GM18517 (cell line): ENCODE measurements around the gene LRMDA.

Experiments
- ATAC-seq: cut with Tn5 transposase; IDR thresholded peaks from one replicate; pipeline ENCODE4 v1.9.1; 2021; ENCODE audit warnings: mild to moderate bottlenecking, moderate library complexity; ENCODE audit not compliant: unreplicated experiment

Gene LRMDA

GRCh38 chr10:75693489-75693888 is 262.1 kb downstream of the LRMDA start:
- ATAC-seq, result no peak

DNA sequence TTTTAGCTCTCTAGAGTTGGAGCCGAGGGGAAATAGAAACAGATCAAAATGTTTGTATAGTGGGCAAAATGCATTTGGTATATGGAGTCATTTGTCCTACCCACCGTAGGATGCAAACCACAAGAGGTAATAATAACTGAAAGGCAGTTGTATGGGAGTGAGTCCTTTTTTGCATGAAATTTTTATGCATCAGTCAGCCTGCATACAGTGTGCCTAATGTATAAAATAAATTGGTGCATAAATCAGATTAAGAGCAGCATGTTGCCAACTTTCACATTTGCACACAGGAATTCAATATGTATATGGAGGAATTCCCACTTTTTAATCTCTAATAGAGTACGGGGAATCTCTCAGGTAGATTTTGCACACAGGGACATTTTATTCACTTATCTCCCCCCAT is 262.8 kb downstream of the LRMDA start:
- ATAC-seq, result no peak

DNA sequence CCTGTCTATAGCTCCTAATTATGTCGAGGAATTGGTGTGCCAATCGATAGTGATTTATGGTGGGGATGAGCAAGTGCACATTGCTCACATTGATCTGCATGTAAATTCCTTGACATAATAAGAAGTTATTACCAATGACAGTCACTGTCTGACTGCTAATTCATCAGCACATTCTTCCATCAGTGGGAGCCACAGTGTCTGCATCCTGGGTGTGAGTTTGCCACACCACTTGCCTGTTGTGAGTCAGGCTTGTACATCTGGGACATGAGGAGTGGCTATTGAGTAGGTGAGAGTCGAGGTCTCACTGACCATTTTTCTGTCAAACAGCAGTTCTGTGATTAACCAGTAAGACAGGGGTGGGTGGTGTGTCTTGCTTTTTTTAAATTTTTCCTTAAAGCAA is 263.4 kb downstream of the LRMDA start:
- no peak for ATAC-seq

DNA sequence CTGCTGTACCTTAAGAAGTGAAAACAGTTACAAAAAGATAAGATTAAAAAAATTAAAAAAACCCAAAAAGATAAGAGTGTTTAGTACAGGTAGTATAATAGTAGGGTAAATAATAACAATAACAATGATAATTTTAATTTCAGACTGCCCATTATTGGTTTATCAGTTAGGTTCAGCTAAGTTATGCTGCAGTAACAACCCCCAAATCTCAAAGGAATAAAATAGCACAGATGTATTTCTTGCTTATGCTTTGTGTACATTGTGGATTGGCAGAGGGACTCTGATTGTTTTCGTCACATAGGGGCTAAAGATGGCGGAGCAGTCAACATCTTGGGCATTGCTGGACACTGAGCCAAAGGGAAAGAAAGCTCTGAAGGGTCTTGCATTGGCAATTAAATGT is 264.6 kb downstream of the LRMDA start:
- ATAC-seq, result no peak

DNA sequence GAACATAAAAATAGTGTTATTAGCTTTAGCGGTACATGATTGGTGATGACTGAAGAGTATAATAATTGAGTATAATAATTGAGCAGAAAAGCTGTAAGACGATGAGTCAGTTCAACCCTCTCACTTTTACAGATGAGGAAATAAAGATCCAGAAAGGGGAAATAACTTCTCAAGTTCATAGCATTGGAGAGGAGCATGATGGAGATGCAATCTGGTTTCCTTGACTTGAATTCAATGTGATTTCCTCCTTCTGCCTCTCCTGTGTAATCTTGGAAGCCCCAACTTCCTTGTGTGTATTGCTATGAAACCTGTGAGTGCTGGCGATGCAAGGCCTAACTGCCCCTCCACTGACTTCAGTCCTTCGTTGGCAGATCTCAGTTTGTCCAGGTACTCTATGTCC is 265.1 kb downstream of the LRMDA start:
- ATAC-seq, result no peak

DNA sequence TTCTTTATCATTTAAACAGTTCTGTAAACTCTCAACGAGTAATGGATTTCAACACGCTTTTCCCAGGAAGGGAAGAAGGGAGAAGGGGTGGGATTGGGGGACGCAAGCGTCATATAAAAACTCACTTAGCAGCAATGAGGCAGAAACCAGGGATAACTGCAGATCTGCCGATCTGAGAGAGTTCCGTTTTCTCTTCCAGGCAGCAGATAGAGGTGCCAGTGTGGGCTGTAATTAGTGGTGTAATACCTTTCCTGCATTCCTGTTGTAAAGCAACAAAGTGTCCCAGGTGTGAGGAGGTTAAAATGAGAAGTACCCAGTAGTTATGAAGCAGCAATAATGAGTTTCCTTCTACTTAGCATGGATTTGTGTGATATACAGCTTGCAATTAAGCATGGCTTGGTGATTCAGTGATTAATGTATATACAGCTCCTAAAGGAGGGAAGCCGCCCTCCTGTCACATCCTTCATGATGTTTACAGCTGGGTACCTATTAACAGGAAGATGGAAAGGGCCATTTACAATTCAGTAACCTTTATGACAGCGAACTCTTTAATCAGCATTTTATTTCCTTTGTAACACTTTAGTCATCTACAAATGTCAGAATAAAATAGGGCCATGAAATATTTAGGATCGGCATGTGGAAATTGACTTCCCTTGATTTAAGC is 271.9 kb downstream of the LRMDA start:
- no peak for ATAC-seq

DNA sequence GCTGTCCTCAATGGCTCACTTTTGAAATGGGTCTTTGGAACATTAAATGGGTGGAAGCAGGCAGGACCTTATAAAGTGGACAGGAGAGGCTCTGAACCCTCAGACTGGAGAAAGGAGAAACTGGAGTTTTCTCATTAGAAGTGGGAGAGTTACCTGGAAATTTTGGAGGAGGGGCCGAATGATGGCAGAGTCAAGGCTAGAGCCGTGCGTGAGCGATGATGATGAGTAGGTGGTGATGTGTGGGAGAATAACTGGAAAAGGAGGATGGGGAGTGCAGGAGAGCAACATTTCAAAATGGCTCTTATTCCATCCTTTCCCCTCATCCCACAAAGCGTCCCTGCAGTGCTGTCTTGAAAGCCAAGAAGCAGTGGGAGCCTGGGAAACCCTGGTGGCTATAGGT is 274.0 kb downstream of the LRMDA start:
- ATAC-seq, result no peak

DNA sequence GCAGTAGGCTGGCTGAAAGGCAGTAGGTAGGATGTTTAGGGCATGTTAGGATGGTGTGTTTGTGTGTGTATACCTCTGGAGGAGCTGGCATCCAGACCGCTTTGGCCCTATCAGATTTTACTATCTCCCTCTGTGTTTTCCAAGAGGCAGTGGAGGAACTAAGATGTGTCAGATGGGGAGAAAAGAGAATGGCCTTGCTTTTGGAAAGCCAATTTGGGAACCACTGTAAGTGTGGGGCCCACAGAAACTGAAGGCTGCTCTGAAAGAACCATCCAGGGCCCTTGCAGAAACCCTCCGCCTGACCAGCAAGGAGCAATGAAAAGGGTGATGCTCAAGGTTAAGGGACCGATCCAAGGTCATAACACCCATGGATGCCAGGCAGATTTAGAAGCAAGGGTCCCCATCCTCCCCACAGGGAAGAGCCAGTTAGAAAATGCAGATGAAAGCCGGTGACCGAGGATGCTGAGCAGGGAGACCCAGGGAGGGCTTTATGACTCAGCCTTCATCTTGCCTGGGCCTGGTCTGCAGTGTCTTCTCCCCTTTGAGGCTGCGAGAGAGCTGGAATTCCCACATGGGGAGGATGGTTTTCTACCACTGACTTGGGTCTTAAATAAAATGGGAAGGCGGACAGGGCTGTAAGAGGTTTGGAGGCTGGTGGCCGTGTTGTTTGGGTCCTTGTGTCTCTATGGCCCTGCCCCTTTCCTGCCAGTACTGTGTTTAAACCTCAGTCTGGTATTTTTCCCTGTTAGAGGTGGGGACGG is 275.8 kb downstream of the LRMDA start:
- ATAC-seq, result no peak

DNA sequence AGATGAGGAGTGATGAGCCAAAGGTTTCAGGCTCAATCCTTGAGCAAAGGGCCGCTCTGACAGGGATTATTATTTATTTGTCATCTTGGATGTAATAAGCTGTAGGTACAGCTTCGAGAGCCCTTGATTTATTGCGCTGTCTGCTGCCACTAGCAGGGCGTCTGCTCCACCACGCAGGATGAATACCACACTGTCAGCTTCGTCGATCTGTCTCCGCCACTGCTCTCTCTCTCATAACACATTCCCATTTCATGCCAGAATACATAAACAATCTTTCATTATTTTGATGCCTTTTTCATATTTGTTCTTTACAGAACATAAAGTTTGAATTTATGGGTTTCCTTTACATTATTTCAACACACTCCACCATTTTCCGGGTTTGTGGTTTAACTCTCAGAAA is 276.6 kb downstream of the LRMDA start:
- ATAC-seq, result no peak

GRCh38 chr10:75709245-75709644 is 277.8 kb downstream of the LRMDA start:
- no peak for ATAC-seq

GRCh38 chr10:75709811-75710210 is 278.4 kb downstream of the LRMDA start:
- ATAC-seq, result no peak

- ATAC-seq, result no peak
Observed at GRCh38 chr10:75712242-75712880, 280.9 kb downstream of the LRMDA start.

- ATAC-seq, result no peak
Observed at GRCh38 chr10:75716506-75716905, 285.1 kb downstream of the LRMDA start.

DNA sequence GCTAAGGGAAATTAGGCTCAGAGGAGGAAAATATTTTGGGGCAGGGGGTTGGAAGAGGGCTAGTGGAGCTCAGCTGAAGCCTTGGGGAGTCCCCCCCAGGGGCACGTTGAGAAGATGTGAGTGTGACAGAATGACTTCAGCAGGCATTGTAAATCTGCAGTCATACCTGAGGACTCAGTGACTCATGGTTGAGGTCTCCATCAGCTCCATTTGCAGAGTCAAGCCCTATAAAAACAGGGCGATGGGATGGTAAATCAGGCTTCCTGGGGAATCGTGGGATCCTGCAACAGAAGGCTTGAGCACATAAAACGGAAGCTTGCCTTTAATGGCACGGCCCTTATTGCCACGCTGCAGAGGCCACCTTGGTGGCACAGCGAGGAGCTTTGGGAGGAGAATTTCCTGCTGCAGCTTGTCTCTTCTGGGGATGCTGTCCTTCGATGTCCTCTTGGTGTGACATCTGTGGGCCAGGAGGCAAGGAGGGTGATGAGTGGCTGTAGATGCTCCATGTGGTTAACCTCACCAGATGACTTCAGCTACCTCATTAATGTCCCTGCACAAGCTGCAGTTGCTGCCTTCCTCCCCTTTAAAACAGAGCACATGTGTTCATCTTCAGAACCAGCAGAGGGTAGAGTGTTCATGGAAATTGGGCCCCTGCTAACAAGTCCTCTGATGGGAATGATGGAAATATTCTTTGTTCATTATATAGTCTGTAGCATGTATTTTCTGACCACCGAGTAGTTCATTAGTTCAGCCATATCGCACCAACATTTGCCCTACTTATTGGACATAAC is 285.9 kb downstream of the LRMDA start:
- ATAC-seq, result no peak

- no peak for ATAC-seq
Observed at GRCh38 chr10:75718991-75719390, 287.6 kb downstream of the LRMDA start.

DNA sequence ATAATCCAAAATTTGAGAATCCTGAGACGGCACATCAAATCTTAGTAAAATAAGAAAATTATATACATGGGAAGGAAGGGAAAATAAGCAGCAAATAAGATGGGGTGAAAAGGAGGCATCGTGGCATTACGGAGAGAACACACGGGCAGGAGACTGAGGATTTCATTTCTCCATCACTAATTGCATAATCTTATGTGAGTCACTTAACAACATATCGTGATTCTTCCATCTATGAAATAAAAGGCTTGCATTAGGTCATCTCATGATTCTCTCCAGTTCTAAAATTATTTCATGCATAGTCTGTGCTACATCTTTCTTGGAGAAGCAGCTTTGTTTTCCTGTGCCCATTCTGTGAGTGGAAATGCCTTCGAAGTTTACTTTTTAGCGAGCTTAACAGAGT is 288.7 kb downstream of the LRMDA start:
- ATAC-seq, result no peak

DNA sequence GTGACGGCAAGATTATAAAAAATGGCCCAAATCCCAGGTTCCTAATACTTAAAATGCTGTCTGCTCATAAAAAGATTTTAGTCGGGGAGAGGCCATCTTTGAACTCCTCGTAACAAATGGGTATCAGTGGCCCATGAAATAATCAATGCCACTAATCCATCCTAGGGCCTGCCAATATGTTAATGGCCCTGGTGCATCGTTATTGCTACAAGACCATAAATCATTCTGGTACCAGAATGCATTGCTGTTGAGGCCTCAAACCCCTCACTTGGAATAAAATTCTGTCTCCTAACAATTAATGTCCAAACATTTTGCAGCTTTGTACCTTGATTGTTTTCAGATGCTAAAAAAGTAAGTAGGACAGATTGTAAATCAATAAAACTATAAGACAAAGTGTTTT is 290.6 kb downstream of the LRMDA start:
- ATAC-seq, result no peak

GRCh38 chr10:75722609-75723008 is 291.2 kb downstream of the LRMDA start:
- ATAC-seq, result no peak

GRCh38 chr10:75723319-75723980 is 292.0 kb downstream of the LRMDA start:
- no peak for ATAC-seq

- ATAC-seq, result no peak
Observed at GRCh38 chr10:75724047-75724446, 292.6 kb downstream of the LRMDA start.
